ENCODE results near the gene FAM161A.
"Not testable (repeated sequence)": the region's sequence is repeated elsewhere in the genome, so short reads cannot be mapped to it uniquely, and the experiment has no call there.

Gene FAM161A

GRCh38 chr2:61855318-61855613 lies 1.4 kb upstream of the FAM161A start:
- Histone ChIP-seq H3K27ac (replicated peaks) (peak overlapping the region; percentile 73; the same call in 1 of the 2 replicates), H3K27me3 (ENCODE audit: insufficient read depth, poor library complexity, severe bottlenecking) (no peaks in the 10 kb centered on the region), H3K4me3 (replicated peaks; ENCODE audit: insufficient read depth, low read length) (peak overlapping the region; percentile 96; the same call in 1 of the 2 replicates)
- TF ChIP-seq CTCF (IDR thresholded peaks at IDR 0.05; ENCODE audit: insufficient read depth, low read length) (no peak), POLR2AphosphoS5 (IDR thresholded peaks at IDR 0.05; ENCODE audit: low read depth) (no peak)
- no peak for DNase-seq (ENCODE audit: low read depth in 1 of 2, low spot score in 1 of 2)

- Histone ChIP-seq H3K4me3 (replicated peaks; ENCODE audit: insufficient read depth, low read length) (peak overlapping the region; percentile 96), H3K27me3 (ENCODE audit: insufficient read depth, poor library complexity, severe bottlenecking) (no peaks in the 10 kb centered on the region), H3K27ac (replicated peaks) (peak overlapping the region; percentile 73)
- DNase-seq (ENCODE audit: low read depth in 1 of 2, low spot score in 1 of 2), result peak; percentile 91 to 96
- TF ChIP-seq GABPA (IDR thresholded peaks at IDR 0.05; ENCODE audit: low read depth) (no peak), POLR2AphosphoS5 (IDR thresholded peaks at IDR 0.05; ENCODE audit: low read depth) (peak; percentile 81)
Observed at GRCh38 chr2:61854564-61855317, 881 bp upstream of the FAM161A start.

GRCh38 chr2:61853086-61853846 lies 594 bp downstream of the FAM161A start:
- Histone ChIP-seq H3K27ac (replicated peaks) (peak overlapping the region; percentile 73), H3K27me3 (ENCODE audit: insufficient read depth, poor library complexity, severe bottlenecking) (no peaks in the 10 kb centered on the region), H3K4me3 (replicated peaks; ENCODE audit: insufficient read depth, low read length) (peak overlapping the region; percentile 96)
- TF ChIP-seq POLR2AphosphoS5 (IDR thresholded peaks at IDR 0.05; ENCODE audit: low read depth) (no peak), GABPA (IDR thresholded peaks at IDR 0.05; ENCODE audit: low read depth) (no peak), CTCF (IDR thresholded peaks at IDR 0.05; ENCODE audit: insufficient read depth, low read length) (no peak), REST (IDR thresholded peaks at IDR 0.05; ENCODE audit: insufficient replicate concordance, low read depth) (no peak), SPI1 (IDR thresholded peaks at IDR 0.05; ENCODE audit: borderline replicate concordance, low read depth) (no peak)
- DNase-seq (ENCODE audit: low read depth in 1 of 2, low spot score in 1 of 2), result no peak

- H3K4me3 ChIP-seq (replicated peaks; ENCODE audit: insufficient read depth, low read length); DNase-seq (ENCODE audit: low read depth in 1 of 2, low spot score in 1 of 2); H3K27ac ChIP-seq (replicated peaks); H3K27me3 ChIP-seq (ENCODE audit: insufficient read depth, poor library complexity, severe bottlenecking): not testable (repeated sequence)
Observed at GRCh38 chr2:61851270-61851669, 2.6 kb downstream of the FAM161A start.

- DNase-seq (ENCODE audit: low read depth in 1 of 2, low spot score in 1 of 2), result no peak
- Histone ChIP-seq H3K4me3 (replicated peaks; ENCODE audit: insufficient read depth, low read length) (no peak overlapping the region), H3K27ac (replicated peaks) (no peak overlapping the region), H3K27me3 (ENCODE audit: insufficient read depth, poor library complexity, severe bottlenecking) (no peaks in the 10 kb centered on the region)
- TF ChIP-seq GABPA (IDR thresholded peaks at IDR 0.05; ENCODE audit: low read depth) (no peak), SPI1 (IDR thresholded peaks at IDR 0.05; ENCODE audit: borderline replicate concordance, low read depth) (no peak), CTCF (IDR thresholded peaks at IDR 0.05; ENCODE audit: insufficient read depth, low read length) (no peak), POLR2AphosphoS5 (IDR thresholded peaks at IDR 0.05; ENCODE audit: low read depth) (no peak), REST (IDR thresholded peaks at IDR 0.05; ENCODE audit: insufficient replicate concordance, low read depth) (no peak)
Observed at GRCh38 chr2:61845320-61845719, 8.5 kb downstream of the FAM161A start.
